ENCODE results near the gene PTPA.

Gene PTPA

DNA sequence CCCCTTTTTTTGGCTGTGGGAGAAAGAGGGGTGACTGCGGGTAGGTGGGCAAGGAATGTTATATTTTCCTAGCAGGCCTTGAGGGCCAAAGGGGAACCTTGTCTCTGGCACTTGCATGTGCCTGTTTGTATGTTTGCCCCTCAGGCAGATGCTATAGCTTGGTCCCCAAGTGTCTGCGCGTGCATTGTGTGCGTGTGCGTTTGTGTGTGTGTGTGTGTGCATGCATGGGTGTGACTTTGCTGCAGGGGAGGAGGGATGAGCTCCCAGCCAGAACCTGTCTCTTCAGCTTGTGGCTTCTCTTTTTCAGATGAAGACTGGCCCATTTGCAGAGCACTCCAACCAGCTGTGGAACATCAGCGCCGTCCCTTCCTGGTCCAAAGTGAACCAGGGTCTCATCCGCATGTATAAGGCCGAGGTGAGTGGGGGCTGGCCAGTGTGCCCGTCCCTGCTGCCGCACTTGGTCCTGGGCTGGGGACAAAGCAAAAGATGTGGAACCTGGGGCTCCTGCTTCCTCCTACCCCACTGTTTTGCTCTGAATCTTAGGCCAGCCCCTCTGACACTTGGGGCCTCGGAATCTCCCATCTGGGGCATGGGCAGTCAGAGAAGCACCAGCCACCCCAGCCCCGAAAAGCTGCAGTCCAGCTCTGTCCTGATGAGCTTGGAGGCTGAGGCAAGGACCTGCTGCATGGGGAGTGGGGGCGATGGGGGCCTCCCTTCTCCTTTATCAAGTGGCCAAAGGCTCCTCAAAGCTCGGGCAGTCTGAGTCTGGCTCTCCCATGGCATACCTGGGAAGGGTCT, 31.1 kb downstream of the PTPA start:
- POLR2A ChIA-PET: interaction anchor here (0.9 to 2.1 kb wide), 4 partner anchors 33 to 483 kb away, joined by 3 to 10 read pairs (median 6); partner anchors contain the start of gene IER5L
- DNase-seq (ENCODE audit: extremely low spot score): no peak
- no peak for TF ChIP-seq BHLHE40 (IDR thresholded peaks at IDR 0.05; ENCODE audit: borderline replicate concordance)
- TF ChIP-seq SP1 (IDR thresholded peaks at IDR 0.05): no peak
- no peak for TF ChIP-seq SUZ12 (IDR thresholded peaks at IDR 0.05)
- no peak for TF ChIP-seq ELF4 (IDR thresholded peaks at IDR 0.05)
- TF ChIP-seq FOXM1 (IDR thresholded peaks at IDR 0.05; ENCODE audit: borderline replicate concordance): no peak
- no peak for TF ChIP-seq TARDBP (IDR thresholded peaks at IDR 0.05)
- no peak for TF ChIP-seq HDGF (IDR thresholded peaks at IDR 0.05; ENCODE audit: borderline replicate concordance)
- no peak for TF ChIP-seq L3MBTL2 (conservative IDR thresholded peaks at IDR 0.05)
- no peak for TF ChIP-seq ARNT (IDR thresholded peaks at IDR 0.05)
- CTCF ChIA-PET: interaction anchor here (0.6 to 2.3 kb wide), 19 partner anchors 9 to 482 kb away, joined by 3 to 10 read pairs (median 4); partner anchors contain the start of gene IER5L

DNA sequence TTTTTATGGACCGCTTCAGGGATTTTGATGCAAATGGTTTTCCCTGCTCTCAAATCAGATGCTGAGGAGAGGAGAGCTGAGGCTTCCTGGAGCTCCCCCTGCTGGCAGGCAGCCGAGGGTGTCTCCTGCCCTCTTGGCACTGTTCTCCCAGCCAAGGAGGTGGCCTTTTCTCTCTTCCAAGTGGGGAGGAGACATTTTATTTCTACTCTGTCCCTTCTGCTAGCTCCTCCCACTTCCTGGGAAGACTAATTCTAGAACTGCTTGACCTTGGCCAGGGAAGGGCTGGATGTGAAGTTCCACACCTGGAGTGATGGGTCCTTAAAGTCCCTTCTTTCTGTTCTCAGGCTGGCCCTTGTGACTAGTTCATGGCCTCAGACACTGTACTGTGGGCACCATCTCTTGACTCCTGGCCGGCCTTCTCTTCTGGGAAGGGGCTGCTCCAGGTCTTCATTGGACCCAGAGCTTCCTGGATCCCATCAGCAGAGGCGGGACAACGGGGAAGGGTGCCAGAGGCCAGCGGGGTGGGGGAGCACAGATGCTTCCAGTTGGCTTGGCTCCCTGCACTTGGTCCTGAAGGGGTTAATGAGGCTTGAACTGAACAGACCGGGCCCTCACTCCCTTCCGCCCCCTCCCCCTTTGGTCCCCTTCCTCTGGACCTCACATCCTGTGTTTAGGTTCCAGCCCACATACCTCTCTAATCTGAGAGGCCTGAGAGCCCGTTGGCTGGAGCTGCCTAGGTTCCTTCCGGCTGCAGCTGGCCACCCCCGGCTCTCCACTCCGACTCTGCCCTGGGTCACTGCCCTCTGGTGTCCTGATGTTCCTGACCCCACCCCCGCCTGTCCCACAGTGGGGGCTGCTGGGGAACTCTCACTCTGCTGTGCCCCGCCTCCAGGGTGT, 32.1 kb downstream of the PTPA start:
- POLR2A ChIA-PET: interaction anchor here (0.9 to 2.1 kb wide), 4 partner anchors 32 to 482 kb away, joined by 3 to 10 read pairs (median 6); partner anchors contain the start of gene IER5L
- CTCF ChIA-PET: interaction anchor here (0.6 to 2.3 kb wide), 18 partner anchors 8 to 482 kb away, joined by 3 to 10 read pairs (median 4); partner anchors contain the start of gene IER5L
- TF ChIP-seq LEF1 (IDR thresholded peaks at IDR 0.05; ENCODE audit: borderline replicate concordance) (no peak), ELF4 (IDR thresholded peaks at IDR 0.05) (no peak), TARDBP (IDR thresholded peaks at IDR 0.05) (no peak), SUZ12 (IDR thresholded peaks at IDR 0.05) (no peak), HDGF (IDR thresholded peaks at IDR 0.05; ENCODE audit: borderline replicate concordance) (no peak), ZNF384 (IDR thresholded peaks at IDR 0.05) (no peak), SP1 (IDR thresholded peaks at IDR 0.05) (no peak), ARNT (IDR thresholded peaks at IDR 0.05) (no peak), FOXA1 (IDR thresholded peaks at IDR 0.05) (no peak), BHLHE40 (IDR thresholded peaks at IDR 0.05; ENCODE audit: borderline replicate concordance) (no peak), NFRKB (IDR thresholded peaks at IDR 0.05) (no peak), CTBP1 (IDR thresholded peaks at IDR 0.05; ENCODE audit: borderline replicate concordance) (no peak), L3MBTL2 (conservative IDR thresholded peaks at IDR 0.05) (no peak), FOXK2 (IDR thresholded peaks at IDR 0.05) (no peak), FOXM1 (IDR thresholded peaks at IDR 0.05; ENCODE audit: borderline replicate concordance) (no peak)
- TF ChIP-seq, protein P1, sequence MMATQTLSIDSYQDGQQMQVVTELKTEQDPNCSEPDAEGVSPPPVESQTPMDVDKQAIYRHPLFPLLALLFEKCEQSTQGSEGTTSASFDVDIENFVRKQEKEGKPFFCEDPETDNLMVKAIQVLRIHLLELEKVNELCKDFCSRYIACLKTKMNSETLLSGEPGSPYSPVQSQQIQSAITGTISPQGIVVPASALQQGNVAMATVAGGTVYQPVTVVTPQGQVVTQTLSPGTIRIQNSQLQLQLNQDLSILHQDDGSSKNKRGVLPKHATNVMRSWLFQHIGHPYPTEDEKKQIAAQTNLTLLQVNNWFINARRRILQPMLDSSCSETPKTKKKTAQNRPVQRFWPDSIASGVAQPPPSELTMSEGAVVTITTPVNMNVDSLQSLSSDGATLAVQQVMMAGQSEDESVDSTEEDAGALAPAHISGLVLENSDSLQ (IDR thresholded peaks at IDR 0.05): no peak
- peak; percentile 81 for DNase-seq (ENCODE audit: extremely low spot score)

DNA sequence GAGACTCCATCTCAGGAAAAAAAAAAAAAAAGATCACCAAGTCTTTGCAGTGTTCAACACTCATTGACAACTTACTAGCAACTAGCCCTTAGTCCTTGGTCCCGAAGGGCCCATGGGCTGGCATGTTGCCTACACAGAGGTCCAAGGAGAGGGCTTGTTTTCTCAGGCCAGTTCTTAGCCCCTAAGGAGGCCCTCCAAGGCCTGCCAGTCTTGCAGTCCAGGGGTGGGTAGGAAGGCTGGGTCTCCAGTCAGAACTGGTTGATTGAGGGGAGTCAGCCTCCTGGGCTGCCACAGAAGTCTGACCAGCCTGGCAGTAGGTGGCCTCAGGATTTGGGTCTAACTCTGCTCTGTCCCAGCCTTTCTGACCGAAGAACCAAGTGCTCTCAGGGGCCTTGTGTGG, 34.1 kb downstream of the PTPA start:
- no peak for TF ChIP-seq L3MBTL2 (conservative IDR thresholded peaks at IDR 0.05)
- no peak for TF ChIP-seq NFRKB (IDR thresholded peaks at IDR 0.05)
- TF ChIP-seq FOXK2 (IDR thresholded peaks at IDR 0.05): no peak
- no peak for TF ChIP-seq LEF1 (IDR thresholded peaks at IDR 0.05; ENCODE audit: borderline replicate concordance)
- CTCF ChIA-PET: interaction anchor here (0.7 kb wide), 1 partner anchor 315 kb away, joined by 4 read pairs; no protein-coding TSS in a partner anchor
- POLR2A ChIA-PET: interaction anchor here (1.0 kb wide), 1 partner anchor 33 kb away, joined by 3 read pairs; the partner anchor contains the start of gene IER5L

DNA sequence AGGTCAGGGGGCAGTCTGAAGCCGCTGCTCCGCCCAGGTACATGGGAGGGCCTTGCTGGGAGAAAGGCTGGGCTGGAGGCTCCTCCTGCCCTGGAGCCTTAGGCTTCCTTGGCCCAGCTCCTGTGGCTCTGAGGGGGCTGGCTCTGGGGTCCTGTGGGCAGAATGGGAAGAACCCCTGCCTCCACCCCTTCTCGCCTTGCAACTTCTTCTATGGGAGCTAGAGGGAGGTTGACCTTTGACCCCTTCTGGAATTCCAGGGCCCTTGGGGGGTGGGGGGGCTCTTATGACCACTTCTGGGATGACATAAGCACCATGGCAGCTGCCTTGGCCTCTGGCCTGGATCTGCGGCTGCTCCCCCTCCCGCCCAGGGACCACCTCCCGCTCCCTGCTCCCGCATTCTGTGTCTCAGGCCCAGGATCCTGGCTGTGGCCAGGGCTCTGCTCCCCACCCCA, 34.7 kb downstream of the PTPA start:
- POLR2A ChIA-PET: interaction anchor here (1.0 kb wide), 1 partner anchor 32 kb away, joined by 3 read pairs; the partner anchor contains the start of gene IER5L
- TF ChIP-seq FOXM1 (IDR thresholded peaks at IDR 0.05; ENCODE audit: borderline replicate concordance) (no peak), ZNF384 (IDR thresholded peaks at IDR 0.05) (no peak), HDGF (IDR thresholded peaks at IDR 0.05; ENCODE audit: borderline replicate concordance) (no peak), FOXA1 (IDR thresholded peaks at IDR 0.05) (no peak), TARDBP (IDR thresholded peaks at IDR 0.05) (no peak), ELF4 (IDR thresholded peaks at IDR 0.05) (no peak), SP1 (IDR thresholded peaks at IDR 0.05) (no peak), CTBP1 (IDR thresholded peaks at IDR 0.05; ENCODE audit: borderline replicate concordance) (no peak), ARNT (IDR thresholded peaks at IDR 0.05) (no peak)
- CTCF ChIA-PET: interaction anchor here (0.7 to 1.2 kb wide), 2 partner anchors 99 to 314 kb away, joined by 3 to 4 read pairs; no protein-coding TSS in a partner anchor
- no peak for DNase-seq (ENCODE audit: extremely low spot score)

More for the DNA sequence above, 34.1 kb downstream of the PTPA start:
- no peak for DNase-seq (ENCODE audit: extremely low spot score)

DNA sequence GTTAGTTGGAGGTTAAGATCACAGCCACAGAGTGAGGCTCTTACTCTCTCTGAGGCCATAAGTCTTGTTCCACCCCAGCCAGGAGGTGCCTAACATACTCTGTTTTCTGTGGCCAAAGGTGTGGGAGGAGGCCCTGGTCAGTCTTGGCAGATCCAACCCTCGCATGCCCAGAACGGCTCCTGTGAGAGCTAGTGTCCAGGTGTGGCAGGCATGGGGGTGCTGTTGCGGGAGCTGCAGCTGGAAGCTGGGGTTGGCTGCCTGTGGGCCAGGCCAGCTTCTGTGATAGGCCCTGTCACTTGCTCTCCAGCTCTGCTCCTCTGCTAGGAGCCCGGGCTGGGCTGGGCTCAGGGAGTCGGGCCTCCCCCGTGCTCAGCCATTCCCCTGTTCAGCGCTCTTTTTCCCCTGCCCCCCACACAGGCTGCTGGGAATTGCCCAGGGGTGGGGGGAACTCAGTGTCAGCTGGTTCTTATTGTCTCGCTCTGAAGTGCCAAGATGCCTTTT, 35.3 kb downstream of the PTPA start:
- TF ChIP-seq ARNT (IDR thresholded peaks at IDR 0.05) (no peak), ELF4 (IDR thresholded peaks at IDR 0.05) (no peak), BHLHE40 (IDR thresholded peaks at IDR 0.05; ENCODE audit: borderline replicate concordance) (no peak), HDGF (IDR thresholded peaks at IDR 0.05; ENCODE audit: borderline replicate concordance) (no peak), TARDBP (IDR thresholded peaks at IDR 0.05) (no peak), LEF1 (IDR thresholded peaks at IDR 0.05; ENCODE audit: borderline replicate concordance) (no peak), FOXM1 (IDR thresholded peaks at IDR 0.05; ENCODE audit: borderline replicate concordance) (no peak), L3MBTL2 (conservative IDR thresholded peaks at IDR 0.05) (no peak), ZNF384 (IDR thresholded peaks at IDR 0.05) (no peak), CTBP1 (IDR thresholded peaks at IDR 0.05; ENCODE audit: borderline replicate concordance) (no peak), SUZ12 (IDR thresholded peaks at IDR 0.05) (no peak)
- TF ChIP-seq, protein P1 (IDR thresholded peaks at IDR 0.05): no peak
- POLR2A ChIA-PET: no interaction called here
- CTCF ChIA-PET: interaction anchor here (1.2 kb wide), 1 partner anchor 99 kb away, joined by 3 read pairs; no protein-coding TSS in a partner anchor
- no peak for DNase-seq (ENCODE audit: extremely low spot score)
